Natural killer cell (primary cell): ENCODE data around the gene STK4. TPM values are rescaled to one million over a fixed set of nuclear protein-coding genes. Genes with fewer than 3 reads are reported as not detected.
A peak's percentile ranks its signal among the peaks of the same experiment; 100 is the strongest.
"Not testable (repeated sequence)": the region's sequence is repeated elsewhere in the genome, so short reads cannot be mapped to it uniquely, and the experiment has no call there.

Experiments
- ATAC-seq, 3 donors: fragments of 150-1000 bp in 2 of 3; fragments of 200-7000 bp in 1 of 3; cut with Tn5 transposase; 1 replicate in 1 of 3; 2 replicates in 2 of 3; pipeline ENCODE4 v1.10.0; 2021; ENCODE audit warnings: mild to moderate bottlenecking in 2 of 3, moderate library complexity in 2 of 3
- DNase-seq, 2 donors: peaks; one replicate each; pipeline versions ENCODE4 v3.0.0 to v3.0.0-alpha.2; 2013 to 2021; ENCODE audit warnings: mixed read lengths in 1 of 2
- H3K27ac ChIP-seq: one replicate; pipeline ENCODE4 v1.5.1; 2013; ENCODE audit warnings: mild to moderate bottlenecking, low read length
- H3K27me3 ChIP-seq: one replicate; pipeline ENCODE4 v1.6.1; 2013; ENCODE audit warnings: low read length; ENCODE audit not compliant: control insufficient read depth, insufficient read depth
- H3K36me3 ChIP-seq: one replicate; pipeline ENCODE4 v1.6.1; 2013; ENCODE audit warnings: low read length; ENCODE audit not compliant: control insufficient read depth, insufficient read depth
- H3K4me1 ChIP-seq: one replicate; pipeline ENCODE4 v1.6.1; 2013; ENCODE audit warnings: low read length; ENCODE audit not compliant: control insufficient read depth, insufficient read depth
- H3K4me3 ChIP-seq: one replicate; pipeline ENCODE4 v1.5.1; 2013; ENCODE audit warnings: low read length
- H3K9me3 ChIP-seq: one replicate; pipeline ENCODE4 v1.6.1; 2013; ENCODE audit warnings: low read length; ENCODE audit not compliant: control insufficient read depth, insufficient read depth
- H3K27ac Mint-ChIP-seq, 2 donors: one replicate each; pipeline ENCODE4 v1.8.0; 2022; ENCODE audit warnings: mild to moderate bottlenecking in 2 of 2, mixed read lengths in 2 of 2, moderate library complexity in 1 of 2
- H3K27me3 Mint-ChIP-seq, 2 donors: one replicate each; pipeline ENCODE4 v1.8.0; 2022; ENCODE audit warnings: low read depth in 2 of 2, mixed read lengths in 2 of 2
- H3K36me3 Mint-ChIP-seq: one replicate; pipeline ENCODE4 v1.8.0; 2022; ENCODE audit warnings: mixed read lengths
- H3K4me1 Mint-ChIP-seq, 2 donors: one replicate each; pipeline ENCODE4 v1.8.0; 2022; ENCODE audit warnings: mixed read lengths in 2 of 2
- H3K4me3 Mint-ChIP-seq: one replicate; pipeline ENCODE4 v1.8.0; 2022; ENCODE audit warnings: mild to moderate bottlenecking, moderate library complexity, mixed read lengths
- H3K9me3 Mint-ChIP-seq, 2 donors: one replicate each; pipeline ENCODE4 v1.8.0; 2022; ENCODE audit warnings: mixed read lengths in 2 of 2
- CTCF ChIP-seq: fragments of 200-600 bp; IDR thresholded peaks from one replicate; pipeline ENCODE4 v1.8.0; 2022; ENCODE audit warnings: antibody characterized with exemption
- WGBS: methylation state at CpG from one replicate; pipeline ENCODE4 v1.1.7; 2013; ENCODE audit warnings: missing lambda C conversion rate; ENCODE audit not compliant: insufficient coverage; 5-methylcytosine and 5-hydroxymethylcytosine counted together
- intact Hi-C: fragments of 100-400 bp; cut with micrococcal nuclease; formaldehyde crosslinking; loops from one replicate; pipeline ENCODE4 v1.14.2; 2022
- total RNA-seq, 4 donors: library from RNA; stranded (reverse); fragments of 120-200 nt in 1 of 4; gene quantifications; one replicate each; pipeline versions ENCODE4 v1.2.3 to v1.2.4, GENCODE V29; 2013 to 2022

The STK4 gene
- total RNA-seq, 3 donors from 2014 or later (not counting 1 experiment from before 2014, with no cell fraction given): 351 to 394 (median 366) TPM

- peaks cover 71% of the 10 kb centered on the region for H3K36me3 ChIP-seq
- no peaks in the 10 kb centered on the region for H3K9me3 ChIP-seq
- Mint-ChIP-seq H3K36me3 (peaks cover 10% of the 10 kb centered on the region), H3K27ac (peak overlapping the region; percentile 25 to 48), H3K9me3 (no peaks in the 10 kb centered on the region), H3K4me1 (peaks cover 67 to 82% of the 10 kb centered on the region in 2 donors), H3K27me3 (no peaks in the 10 kb centered on the region), H3K4me3 (no peak overlapping the region)
- WGBS: no CpG with 5 or more reads among the region's 1 CpG
- no peak for TF ChIP-seq CTCF
- no peak overlapping the region for H3K4me3 ChIP-seq
- no peaks in the 10 kb centered on the region for H3K27me3 ChIP-seq
- ATAC-seq: no peak
- intact Hi-C loops: loop anchor here (10.0 kb wide), 1 partner anchor 135 kb away; the partner anchor contains the start of gene YWHAB
- no peak overlapping the region for H3K27ac ChIP-seq
- peaks cover 3% of the 10 kb centered on the region for H3K4me1 ChIP-seq
- DNase-seq: no peak
Observed at GRCh38 chr20:45019762-45020123, 53.4 kb downstream of the STK4 start.

- Mint-ChIP-seq H3K27me3 (no peaks in the 10 kb centered on the region), H3K9me3 (no peaks in the 10 kb centered on the region), H3K4me1 (peaks cover 61 to 82% of the 10 kb centered on the region in 2 donors), H3K27ac (peak overlapping the region; percentile 25 to 48), H3K36me3 (peaks cover 17% of the 10 kb centered on the region), H3K4me3 (no peak overlapping the region)
- Histone ChIP-seq H3K27ac (no peak overlapping the region), H3K9me3 (no peaks in the 10 kb centered on the region), H3K36me3 (peaks cover 72% of the 10 kb centered on the region), H3K4me1 (peaks cover 3% of the 10 kb centered on the region), H3K4me3 (no peak overlapping the region), H3K27me3 (no peaks in the 10 kb centered on the region)
- DNase-seq (no peak), ATAC-seq (peak; percentile 37 to 64 (median 48))
- intact Hi-C loops: no loop called here
- WGBS: 95% methylated on average over 2 of the region's 3 CpGs
- no peak for TF ChIP-seq CTCF
Observed at GRCh38 chr20:45020236-45020886, 54.0 kb downstream of the STK4 start.

GRCh38 chr20:45021631-45022030, 55.3 kb downstream of the STK4 start:
- Histone ChIP-seq H3K27ac (no peak overlapping the region), H3K4me3 (no peak overlapping the region), H3K36me3 (peaks cover 73% of the 10 kb centered on the region), H3K4me1 (peaks cover 3% of the 10 kb centered on the region), H3K27me3 (no peaks in the 10 kb centered on the region), H3K9me3 (no peaks in the 10 kb centered on the region)
- H3K4me3 Mint-ChIP-seq: no peak overlapping the region
- H3K9me3 Mint-ChIP-seq: no peaks in the 10 kb centered on the region
- peaks cover 24% of the 10 kb centered on the region for H3K36me3 Mint-ChIP-seq
- no peak for TF ChIP-seq CTCF
- DNase-seq (no peak), ATAC-seq (no peak)
- H3K4me1 Mint-ChIP-seq: peaks cover 54 to 77% of the 10 kb centered on the region in 2 donors
- intact Hi-C loops: no loop called here
- H3K27ac Mint-ChIP-seq: peak overlapping the region; percentile 25 to 75
- 83% methylated on average over 2 of the region's 2 CpGs for WGBS
- no peaks in the 10 kb centered on the region for H3K27me3 Mint-ChIP-seq

GRCh38 chr20:45023140-45023539, 56.8 kb downstream of the STK4 start:
- H3K4me3 ChIP-seq, H3K9me3 Mint-ChIP-seq, DNase-seq, H3K27me3 ChIP-seq, H3K4me3 Mint-ChIP-seq, H3K27ac ChIP-seq, ATAC-seq, intact Hi-C loops, H3K9me3 ChIP-seq, H3K4me1 ChIP-seq, H3K27me3 Mint-ChIP-seq: not testable (repeated sequence)
- WGBS: 97% methylated on average over 2 of the region's 2 CpGs
- Mint-ChIP-seq H3K4me1 (peaks cover 51 to 69% of the 10 kb centered on the region in 2 donors), H3K36me3 (peaks cover 24% of the 10 kb centered on the region), H3K27ac (peak overlapping the region; percentile 49 to 75)
- H3K36me3 ChIP-seq: peaks cover 73% of the 10 kb centered on the region
